ENCODE results near the gene BOD1L1.

- TF ChIP-seq, protein P1, sequence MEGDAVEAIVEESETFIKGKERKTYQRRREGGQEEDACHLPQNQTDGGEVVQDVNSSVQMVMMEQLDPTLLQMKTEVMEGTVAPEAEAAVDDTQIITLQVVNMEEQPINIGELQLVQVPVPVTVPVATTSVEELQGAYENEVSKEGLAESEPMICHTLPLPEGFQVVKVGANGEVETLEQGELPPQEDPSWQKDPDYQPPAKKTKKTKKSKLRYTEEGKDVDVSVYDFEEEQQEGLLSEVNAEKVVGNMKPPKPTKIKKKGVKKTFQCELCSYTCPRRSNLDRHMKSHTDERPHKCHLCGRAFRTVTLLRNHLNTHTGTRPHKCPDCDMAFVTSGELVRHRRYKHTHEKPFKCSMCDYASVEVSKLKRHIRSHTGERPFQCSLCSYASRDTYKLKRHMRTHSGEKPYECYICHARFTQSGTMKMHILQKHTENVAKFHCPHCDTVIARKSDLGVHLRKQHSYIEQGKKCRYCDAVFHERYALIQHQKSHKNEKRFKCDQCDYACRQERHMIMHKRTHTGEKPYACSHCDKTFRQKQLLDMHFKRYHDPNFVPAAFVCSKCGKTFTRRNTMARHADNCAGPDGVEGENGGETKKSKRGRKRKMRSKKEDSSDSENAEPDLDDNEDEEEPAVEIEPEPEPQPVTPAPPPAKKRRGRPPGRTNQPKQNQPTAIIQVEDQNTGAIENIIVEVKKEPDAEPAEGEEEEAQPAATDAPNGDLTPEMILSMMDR (IDR thresholded peaks at IDR 0.05; ENCODE audit: low read length), result no peak
- TF ChIP-seq EZH2 (optimal IDR thresholded peaks at IDR 0.05; ENCODE audit: low read depth, low read length), result no peak
- no peak for TF ChIP-seq EZH2phosphoT487 (IDR thresholded peaks at IDR 0.05; ENCODE audit: low read length)
Measured at GRCh38 chr4:13590766-13591165, 36.8 kb downstream of the BOD1L1 start.

Data from MM.1S (cell line).